IMR-90 (cell line): ENCODE data around the gene GIT2. TPM values are rescaled to one million over a fixed set of nuclear protein-coding genes. Genes with fewer than 3 reads are reported as not detected.

Experiments used
- ATAC-seq: fragments of 200-7000 bp; cut with Tn5 transposase; 2 replicates; pipeline ENCODE4 v1.9.1; 2020; ENCODE audit warnings: low read depth, mild to moderate bottlenecking, moderate library complexity
- BruUV-seq: library from RNA; stranded (reverse); fragments of 400-500 nt; replicated peaks from 2 replicates; lab custom pipeline; 2021; lab: Mats Ljungman, UMichigan
- CTCF ChIA-PET: fragments of 300-600 bp; formaldehyde crosslinking; extraction: SDS; loops from one replicate; lab custom pipeline; 2021; ENCODE audit warnings: antibody characterized with exemption; lab: Yijun Ruan, JAX
- POLR2A ChIA-PET: fragments of 300-600 bp; sonication (Branson Sonifier 250); formaldehyde crosslinking; loops from one replicate; lab custom pipeline; 2022; ENCODE audit warnings: antibody characterized with exemption; ENCODE audit not compliant: unreplicated experiment; lab: Charles Lee
- DNase-seq: peaks from one replicate; pipeline ENCODE4 v3.0.0; 2013
- H2AFZ ChIP-seq: replicated peaks from 2 replicates; pipeline ENCODE3; 2013; ENCODE audit warnings: low read length, mild to moderate bottlenecking; ENCODE audit not compliant: poor library complexity
- H2AK5ac ChIP-seq: 2 replicates; pipeline ENCODE4 v1.6.1; 2013; ENCODE audit warnings: low read depth, low read length, inconsistent platforms
- H2AK9ac ChIP-seq: replicated peaks from 2 replicates; pipeline ENCODE3; 2013; ENCODE audit warnings: mild to moderate bottlenecking, low read depth, low read length, moderate library complexity; ENCODE audit not compliant: poor library complexity
- H2BK120ac ChIP-seq: 2 replicates; pipeline ENCODE4 v1.6.1; 2013; ENCODE audit warnings: low read depth, low read length, inconsistent platforms
- H2BK15ac ChIP-seq: 3 replicates; pipeline ENCODE4 v1.6.1; 2013; ENCODE audit warnings: low read depth, low read length, inconsistent platforms
- H2BK20ac ChIP-seq: 2 replicates; pipeline ENCODE4 v1.6.1; 2013; ENCODE audit warnings: low read depth, mild to moderate bottlenecking, inconsistent platforms, low read length, moderate library complexity
- H2BK5ac ChIP-seq: 2 replicates; pipeline ENCODE4 v1.6.1; 2013; ENCODE audit warnings: mild to moderate bottlenecking, low read depth, low read length, inconsistent platforms; ENCODE audit not compliant: poor library complexity, severe bottlenecking
- H3K14ac ChIP-seq: replicated peaks from 2 replicates; pipeline ENCODE4 v1.6.1; 2013; ENCODE audit warnings: low read depth, low read length, inconsistent platforms
- H3K18ac ChIP-seq: 2 replicates; pipeline ENCODE4 v1.6.1; 2013; ENCODE audit warnings: low read depth, low read length, control low read depth
- H3K23ac ChIP-seq: 2 replicates; pipeline ENCODE4 v1.6.1; 2013; ENCODE audit warnings: low read depth, low read length, inconsistent platforms
- H3K27ac ChIP-seq: 2 replicates; pipeline ENCODE4 v1.5.1; 2013; ENCODE audit warnings: mild to moderate bottlenecking, control low read depth, low read length; ENCODE audit not compliant: insufficient read depth
- H3K27me3 ChIP-seq: 2 replicates; pipeline ENCODE4 v1.6.1; 2013; ENCODE audit warnings: low read length; ENCODE audit not compliant: control insufficient read depth, insufficient read depth
- H3K36me3 ChIP-seq: 2 replicates; pipeline ENCODE4 v1.6.1; 2013; ENCODE audit warnings: low read length, mixed read lengths; ENCODE audit not compliant: control insufficient read depth, insufficient read depth
- H3K4ac ChIP-seq: 2 replicates; pipeline ENCODE4 v1.6.1; 2013; ENCODE audit warnings: low read depth, low read length, inconsistent platforms
- H3K4me1 ChIP-seq: 2 replicates; pipeline ENCODE4 v1.6.1; 2013; ENCODE audit warnings: low read length, mixed read lengths; ENCODE audit not compliant: control insufficient read depth, insufficient read depth
- H3K4me2 ChIP-seq: 2 replicates; pipeline ENCODE4 v1.6.1; 2013; ENCODE audit warnings: low read depth, mild to moderate bottlenecking, control low read depth, low read length, moderate library complexity
- H3K4me3 ChIP-seq: 2 replicates; pipeline ENCODE4 v1.5.1; 2013; ENCODE audit warnings: low read depth, mild to moderate bottlenecking, control low read depth, low read length, moderate library complexity; ENCODE audit not compliant: insufficient read depth
- H3K56ac ChIP-seq: 2 replicates; pipeline ENCODE4 v1.6.1; 2013; ENCODE audit warnings: low read length, inconsistent platforms; ENCODE audit not compliant: insufficient read depth; ENCODE audit errors: extremely low read depth
- H3K79me1 ChIP-seq, 2 experiments: 2 replicates each; pipeline ENCODE4 v1.6.1; 2013; ENCODE audit warnings: low read length in 2 of 2, inconsistent platforms in 1 of 2, low read depth in 1 of 2
- H3K9ac ChIP-seq: 2 replicates; pipeline ENCODE4 v1.6.1; 2013; ENCODE audit warnings: low read depth, low read length, control low read depth
- H3K9me1 ChIP-seq: 2 replicates; pipeline ENCODE4 v1.6.1; 2013; ENCODE audit warnings: low read length, inconsistent platforms; ENCODE audit not compliant: insufficient read depth
- H3K9me3 ChIP-seq: 2 replicates; pipeline ENCODE4 v1.6.1; 2013; ENCODE audit warnings: low read length; ENCODE audit not compliant: control insufficient read depth, insufficient read depth
- H4K20me1 ChIP-seq: 2 replicates; pipeline ENCODE4 v1.6.1; 2013; ENCODE audit warnings: low read length, inconsistent platforms; ENCODE audit not compliant: insufficient read depth
- H4K5ac ChIP-seq: 2 replicates; pipeline ENCODE4 v1.6.1; 2013; ENCODE audit warnings: mild to moderate bottlenecking, low read depth, low read length, control low read depth
- H4K8ac ChIP-seq, 2 experiments: 2 replicates each; pipeline ENCODE4 v1.6.1; 2013; ENCODE audit warnings: low read depth in 2 of 2, low read length in 2 of 2, control low read depth in 1 of 2, inconsistent platforms in 1 of 2
- H4K91ac ChIP-seq: 2 replicates; pipeline ENCODE4 v1.6.1; 2013; ENCODE audit warnings: low read depth, low read length, inconsistent platforms; ENCODE audit not compliant: insufficient read depth
- BHLHE40 ChIP-seq: fragments of 150-350 bp; IDR thresholded peaks from 2 replicates; pipeline ENCODE4 v1.6.1; 2016; ENCODE audit warnings: mild to moderate bottlenecking, low read depth, low read length
- CEBPB ChIP-seq: IDR thresholded peaks from 2 replicates; pipeline ENCODE4 v1.6.1; 2012; ENCODE audit warnings: low read depth, low read length, improper control_type of control experiment
- CHD1 ChIP-seq: IDR thresholded peaks from 2 replicates; pipeline ENCODE4 v1.6.1; 2012; ENCODE audit warnings: low read depth, low read length, improper control_type of control experiment
- FOS ChIP-seq: fragments of 150-350 bp; IDR thresholded peaks from 2 replicates; pipeline ENCODE4 v1.6.1; 2016; ENCODE audit warnings: low read depth, low read length
- MAFK ChIP-seq: IDR thresholded peaks from 2 replicates; pipeline ENCODE4 v1.6.1; 2012; ENCODE audit warnings: low read depth, low read length, improper control_type of control experiment
- MAZ ChIP-seq: IDR thresholded peaks from 2 replicates; pipeline ENCODE4 v1.6.1; 2012; ENCODE audit warnings: low read depth, mild to moderate bottlenecking, low read length, improper control_type of control experiment, moderate library complexity, borderline replicate concordance
- MXI1 ChIP-seq: IDR thresholded peaks from 2 replicates; pipeline ENCODE4 v1.6.1; 2012; ENCODE audit warnings: low read depth, mild to moderate bottlenecking, low read length, moderate library complexity, borderline replicate concordance
- NFE2L2 ChIP-seq: fragments of 150-350 bp; IDR thresholded peaks from 2 replicates; pipeline ENCODE4 v1.6.1; 2016; ENCODE audit warnings: low read depth, mild to moderate bottlenecking, low read length
- POLR2A ChIP-seq: IDR thresholded peaks from 2 replicates; pipeline ENCODE4 v1.6.1; 2012; ENCODE audit warnings: mild to moderate bottlenecking, low read depth, low read length
- RAD21 ChIP-seq: IDR thresholded peaks from 2 replicates; pipeline ENCODE4 v1.6.1; 2012; ENCODE audit warnings: low read length, improper control_type of control experiment
- RCOR1 ChIP-seq: IDR thresholded peaks from 2 replicates; pipeline ENCODE4 v1.6.1; 2012; ENCODE audit warnings: mild to moderate bottlenecking, low read length, improper control_type of control experiment; ENCODE audit not compliant: insufficient replicate concordance
- RFX5 ChIP-seq: IDR thresholded peaks from 2 replicates; pipeline ENCODE4 v1.8.0; 2012; ENCODE audit warnings: low read depth, mild to moderate bottlenecking, low read length, moderate library complexity
- SMC3 ChIP-seq: fragments of 150-350 bp; IDR thresholded peaks from 2 replicates; pipeline ENCODE4 v1.6.1; 2016; ENCODE audit warnings: low read depth, mild to moderate bottlenecking, antibody characterized with exemption, low read length, moderate library complexity
- WGBS, 2 experiments: methylation state at CpG; one replicate each; pipeline versions ENCODE4 v1.1.5 to v1.1.7; 2013; ENCODE audit warnings: missing lambda C conversion rate in 2 of 2; ENCODE audit not compliant: insufficient read length in 1 of 2; ENCODE audit errors: extremely low coverage in 2 of 2; 5-methylcytosine and 5-hydroxymethylcytosine counted together
- dilution Hi-C: fragments of 300-500 bp; cut with HindIII; formaldehyde crosslinking; loops from one replicate; pipeline ENCODE4 v1.14.3; 2018; ENCODE audit warnings: low sequenced_read_pairs; ENCODE audit not compliant: unreplicated experiment
- in situ Hi-C: fragments of 300-500 bp; cut with MboI; formaldehyde crosslinking; loops from 3 replicates; pipeline ENCODE4 v1.14.3; 2019; ENCODE audit warnings: low sequenced_read_pairs, inconsistent platforms, mixed read lengths
- intact Hi-C: fragments of 100-400 bp; cut with micrococcal nuclease; formaldehyde crosslinking; loops from 2 replicates; pipeline ENCODE4 v1.10.0; 2022
- polyA plus RNA-seq, 3 experiments: library from polyadenylated mRNA; depleted of rRNA; stranded (reverse); fragments of >200 nt; gene quantifications; 2 replicates each; pipeline ENCODE4 v1.2.3, GENCODE V29; 2012; ENCODE audit warnings: low replicate concordance in 1 of 3
- total RNA-seq: library from RNA; depleted of rRNA; stranded (reverse); fragments of >200 nt; gene quantifications from 2 replicates; pipeline ENCODE4 v1.2.3, GENCODE V29; 2012
- TF ChIP-seq, protein P1 (sequence below): fragments of 150-350 bp; IDR thresholded peaks from 2 replicates; pipeline ENCODE4 v1.6.1; 2016; ENCODE audit warnings: low read depth, mild to moderate bottlenecking, low read length, moderate library complexity, borderline replicate concordance
- TF ChIP-seq, protein P2 (sequence below): fragments of 150-350 bp; IDR thresholded peaks from 2 replicates; pipeline ENCODE4 v1.6.1; 2017; ENCODE audit warnings: mild to moderate bottlenecking, antibody characterized with exemption, low read length, low read depth
- TF ChIP-seq, protein P3 (sequence below): conservative IDR thresholded peaks from 2 replicates; pipeline ENCODE4 v1.5.1; 2012; ENCODE audit warnings: mild to moderate bottlenecking, low read depth, low read length, improper control_type of control experiment

GIT2 gene
- total and polyA plus RNA-seq, 2 of the 4 experiments (the other 2 are of a cell fraction): 48.0 to 71.9 TPM

DNA sequence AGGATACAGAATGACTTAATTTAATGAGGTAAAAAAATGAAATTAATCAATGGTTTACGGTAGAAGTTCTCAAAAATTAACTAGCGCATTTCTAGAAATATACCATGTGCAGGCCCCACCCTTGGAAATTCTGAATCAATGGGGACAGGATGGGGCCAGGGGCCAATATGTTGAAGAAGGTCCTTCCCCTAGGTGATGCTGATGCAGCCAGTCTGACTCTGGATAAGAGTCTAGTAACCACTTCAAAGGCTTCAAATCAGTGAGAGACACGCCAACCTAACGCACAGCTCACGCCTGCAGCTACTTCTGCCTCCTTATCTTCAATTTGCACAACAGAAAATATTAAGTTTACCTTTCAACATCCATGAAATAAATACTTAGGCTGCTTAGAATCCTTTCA lies 14.9 kb downstream of the GIT2 start:
- H4K20me1 ChIP-seq: no peaks in the 10 kb centered on the region
- TF ChIP-seq POLR2A (no peak), CHD1 (no peak), NFE2L2 (no peak), CEBPB (no peak), RFX5 (no peak), MXI1 (no peak), RAD21 (no peak), RCOR1 (no peak), SMC3 (no peak), BHLHE40 (no peak), FOS (no peak), MAZ (no peak), MAFK (no peak)
- TF ChIP-seq, protein P1, sequence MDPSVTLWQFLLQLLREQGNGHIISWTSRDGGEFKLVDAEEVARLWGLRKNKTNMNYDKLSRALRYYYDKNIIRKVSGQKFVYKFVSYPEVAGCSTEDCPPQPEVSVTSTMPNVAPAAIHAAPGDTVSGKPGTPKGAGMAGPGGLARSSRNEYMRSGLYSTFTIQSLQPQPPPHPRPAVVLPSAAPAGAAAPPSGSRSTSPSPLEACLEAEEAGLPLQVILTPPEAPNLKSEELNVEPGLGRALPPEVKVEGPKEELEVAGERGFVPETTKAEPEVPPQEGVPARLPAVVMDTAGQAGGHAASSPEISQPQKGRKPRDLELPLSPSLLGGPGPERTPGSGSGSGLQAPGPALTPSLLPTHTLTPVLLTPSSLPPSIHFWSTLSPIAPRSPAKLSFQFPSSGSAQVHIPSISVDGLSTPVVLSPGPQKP: no peak
- TF ChIP-seq, protein P2, sequence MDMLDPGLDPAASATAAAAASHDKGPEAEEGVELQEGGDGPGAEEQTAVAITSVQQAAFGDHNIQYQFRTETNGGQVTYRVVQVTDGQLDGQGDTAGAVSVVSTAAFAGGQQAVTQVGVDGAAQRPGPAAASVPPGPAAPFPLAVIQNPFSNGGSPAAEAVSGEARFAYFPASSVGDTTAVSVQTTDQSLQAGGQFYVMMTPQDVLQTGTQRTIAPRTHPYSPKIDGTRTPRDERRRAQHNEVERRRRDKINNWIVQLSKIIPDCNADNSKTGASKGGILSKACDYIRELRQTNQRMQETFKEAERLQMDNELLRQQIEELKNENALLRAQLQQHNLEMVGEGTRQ: no peak
- TF ChIP-seq, protein P3, sequence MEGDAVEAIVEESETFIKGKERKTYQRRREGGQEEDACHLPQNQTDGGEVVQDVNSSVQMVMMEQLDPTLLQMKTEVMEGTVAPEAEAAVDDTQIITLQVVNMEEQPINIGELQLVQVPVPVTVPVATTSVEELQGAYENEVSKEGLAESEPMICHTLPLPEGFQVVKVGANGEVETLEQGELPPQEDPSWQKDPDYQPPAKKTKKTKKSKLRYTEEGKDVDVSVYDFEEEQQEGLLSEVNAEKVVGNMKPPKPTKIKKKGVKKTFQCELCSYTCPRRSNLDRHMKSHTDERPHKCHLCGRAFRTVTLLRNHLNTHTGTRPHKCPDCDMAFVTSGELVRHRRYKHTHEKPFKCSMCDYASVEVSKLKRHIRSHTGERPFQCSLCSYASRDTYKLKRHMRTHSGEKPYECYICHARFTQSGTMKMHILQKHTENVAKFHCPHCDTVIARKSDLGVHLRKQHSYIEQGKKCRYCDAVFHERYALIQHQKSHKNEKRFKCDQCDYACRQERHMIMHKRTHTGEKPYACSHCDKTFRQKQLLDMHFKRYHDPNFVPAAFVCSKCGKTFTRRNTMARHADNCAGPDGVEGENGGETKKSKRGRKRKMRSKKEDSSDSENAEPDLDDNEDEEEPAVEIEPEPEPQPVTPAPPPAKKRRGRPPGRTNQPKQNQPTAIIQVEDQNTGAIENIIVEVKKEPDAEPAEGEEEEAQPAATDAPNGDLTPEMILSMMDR: no peak

More for the DNA sequence above, 14.9 kb downstream of the GIT2 start:
- no peak for ATAC-seq
- H3K9ac ChIP-seq: no peak overlapping the region
- H3K9me1 ChIP-seq: peaks cover 11% of the 10 kb centered on the region
- in situ Hi-C loops: no loop called here
- no peak overlapping the region for H4K91ac ChIP-seq
- H3K56ac ChIP-seq: no peak overlapping the region
- H3K14ac ChIP-seq: no peak overlapping the region
- H3K4me2 ChIP-seq: no peak overlapping the region
- H3K23ac ChIP-seq: no peak overlapping the region
- no peaks in the 10 kb centered on the region for H3K27me3 ChIP-seq
- peaks cover 2% of the 10 kb centered on the region; the same call in 1 of the 2 replicates for H3K4me1 ChIP-seq
- no peak overlapping the region for H3K18ac ChIP-seq
- H3K79me1 ChIP-seq: peaks cover 20 to 35% of the 10 kb centered on the region in 2 experiments
- no peak overlapping the region for H2BK20ac ChIP-seq
- H3K4me3 ChIP-seq: no peak overlapping the region
- intact Hi-C loops: no loop called here
- H4K5ac ChIP-seq: no peak overlapping the region
- no peak for DNase-seq
- H2BK15ac ChIP-seq: no peak overlapping the region
- 100% methylated on average over 1 of the region's 5 CpGs; no CpG with 5 or more reads in 1 of the 2 experiments for WGBS, 2 experiments
- H3K27ac ChIP-seq: no peak overlapping the region
- no peak overlapping the region for H2AFZ ChIP-seq
- no peak overlapping the region for H3K4ac ChIP-seq
- dilution Hi-C loops: no loop called here
- no peak overlapping the region for H2BK120ac ChIP-seq
- no peak overlapping the region for H2AK5ac ChIP-seq
- POLR2A ChIA-PET: no interaction called here
- H4K8ac ChIP-seq: no peak overlapping the region
- BruUV-seq: no TSS peak
- H3K9me3 ChIP-seq: no peaks in the 10 kb centered on the region; the same call in 1 of the 2 replicates
- H2AK9ac ChIP-seq: no peak overlapping the region
- peaks cover 52% of the 10 kb centered on the region for H3K36me3 ChIP-seq
- H2BK5ac ChIP-seq: no peak overlapping the region
- CTCF ChIA-PET: no interaction called here
